Measurements from ENCODE around the gene DTNBP1.

DNA sequence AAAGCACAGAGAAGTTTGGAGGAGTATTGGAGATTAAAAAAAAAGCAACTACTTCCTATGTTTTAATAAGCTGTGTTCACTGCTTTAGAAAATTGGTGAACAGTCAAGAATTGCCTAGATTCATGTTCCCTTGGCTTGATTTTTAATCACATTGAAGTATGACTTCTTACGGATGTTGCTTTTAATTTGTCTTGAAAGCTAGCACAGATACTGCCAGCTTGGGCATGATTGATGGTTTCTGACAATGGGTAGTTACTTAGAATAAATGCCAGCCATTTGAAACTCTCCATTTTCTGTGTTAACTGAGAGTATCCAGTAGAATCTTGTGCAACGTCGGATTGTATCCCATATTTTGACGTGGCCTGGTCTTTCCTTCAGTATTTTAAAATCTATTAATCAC, 178.0 kb downstream of the DTNBP1 start:
- TF ChIP-seq, protein P1, sequence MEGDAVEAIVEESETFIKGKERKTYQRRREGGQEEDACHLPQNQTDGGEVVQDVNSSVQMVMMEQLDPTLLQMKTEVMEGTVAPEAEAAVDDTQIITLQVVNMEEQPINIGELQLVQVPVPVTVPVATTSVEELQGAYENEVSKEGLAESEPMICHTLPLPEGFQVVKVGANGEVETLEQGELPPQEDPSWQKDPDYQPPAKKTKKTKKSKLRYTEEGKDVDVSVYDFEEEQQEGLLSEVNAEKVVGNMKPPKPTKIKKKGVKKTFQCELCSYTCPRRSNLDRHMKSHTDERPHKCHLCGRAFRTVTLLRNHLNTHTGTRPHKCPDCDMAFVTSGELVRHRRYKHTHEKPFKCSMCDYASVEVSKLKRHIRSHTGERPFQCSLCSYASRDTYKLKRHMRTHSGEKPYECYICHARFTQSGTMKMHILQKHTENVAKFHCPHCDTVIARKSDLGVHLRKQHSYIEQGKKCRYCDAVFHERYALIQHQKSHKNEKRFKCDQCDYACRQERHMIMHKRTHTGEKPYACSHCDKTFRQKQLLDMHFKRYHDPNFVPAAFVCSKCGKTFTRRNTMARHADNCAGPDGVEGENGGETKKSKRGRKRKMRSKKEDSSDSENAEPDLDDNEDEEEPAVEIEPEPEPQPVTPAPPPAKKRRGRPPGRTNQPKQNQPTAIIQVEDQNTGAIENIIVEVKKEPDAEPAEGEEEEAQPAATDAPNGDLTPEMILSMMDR (conservative IDR thresholded peaks at IDR 0.05 in 1 of 2, IDR thresholded peaks at IDR 0.05 in 1 of 2; ENCODE audit: low read depth in 1 of 2, low read length in 2 of 2), result no peak
- TF ChIP-seq EZH2 (IDR thresholded peaks at IDR 0.05; ENCODE audit: low read length, missing control alignments), result no peak
